ENCODE results near the gene RTN3.
"Not testable (repeated sequence)": the region's sequence is repeated elsewhere in the genome, so short reads cannot be mapped to it uniquely, and the experiment has no call there.

The RTN3 gene

DNA sequence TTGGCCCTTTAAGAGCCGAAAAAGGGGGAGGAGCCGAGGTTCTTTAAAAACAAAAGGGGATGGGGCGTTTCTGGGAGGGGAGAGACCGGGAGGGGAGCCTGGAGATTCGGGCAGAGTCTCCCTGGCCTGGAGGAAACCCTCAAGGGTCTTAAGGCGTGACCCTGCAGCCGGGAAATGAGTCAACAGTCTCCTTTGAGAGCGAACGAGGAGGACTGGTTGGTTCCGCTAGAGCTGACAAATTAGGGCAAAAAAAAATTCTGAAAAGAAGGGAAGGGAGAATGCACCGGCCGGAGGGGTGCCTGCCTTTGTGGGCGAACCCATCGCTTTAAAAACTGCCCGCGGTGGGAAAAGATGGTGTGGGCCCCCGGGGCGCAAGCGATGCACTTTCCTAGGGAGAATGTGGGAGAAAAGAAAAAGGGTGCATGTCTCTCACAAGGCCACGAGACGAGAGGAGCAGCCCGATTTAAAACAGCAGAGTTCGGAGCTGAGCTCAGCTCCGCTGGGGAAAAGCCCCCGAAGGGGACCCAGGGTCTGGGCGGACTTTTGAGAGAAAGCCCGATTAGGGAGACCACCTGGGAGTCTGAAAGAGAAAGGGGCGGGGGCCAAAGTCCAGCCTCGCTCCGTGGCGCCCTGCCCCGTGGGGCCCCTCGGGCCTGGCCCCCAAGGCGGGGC lies 86.4 kb downstream of the RTN3 start:
- Histone ChIP-seq H3K4me1 (ENCODE audit: control insufficient read depth, insufficient read depth, low read length) (peaks cover 36% of the 10 kb centered on the region), H3K36me3 (ENCODE audit: control insufficient read depth, insufficient read depth, low read length) (no peaks in the 10 kb centered on the region), H3K9me3 (ENCODE audit: control insufficient read depth, low read length) (no peaks in the 10 kb centered on the region), H3K9ac (ENCODE audit: low read length) (peak overlapping the region; percentile 65), H3K27me3 (ENCODE audit: control insufficient read depth, insufficient read depth, low read length) (peaks cover 24% of the 10 kb centered on the region), H3K4me3 (ENCODE audit: low read length) (peak overlapping the region; percentile 67)

DNA sequence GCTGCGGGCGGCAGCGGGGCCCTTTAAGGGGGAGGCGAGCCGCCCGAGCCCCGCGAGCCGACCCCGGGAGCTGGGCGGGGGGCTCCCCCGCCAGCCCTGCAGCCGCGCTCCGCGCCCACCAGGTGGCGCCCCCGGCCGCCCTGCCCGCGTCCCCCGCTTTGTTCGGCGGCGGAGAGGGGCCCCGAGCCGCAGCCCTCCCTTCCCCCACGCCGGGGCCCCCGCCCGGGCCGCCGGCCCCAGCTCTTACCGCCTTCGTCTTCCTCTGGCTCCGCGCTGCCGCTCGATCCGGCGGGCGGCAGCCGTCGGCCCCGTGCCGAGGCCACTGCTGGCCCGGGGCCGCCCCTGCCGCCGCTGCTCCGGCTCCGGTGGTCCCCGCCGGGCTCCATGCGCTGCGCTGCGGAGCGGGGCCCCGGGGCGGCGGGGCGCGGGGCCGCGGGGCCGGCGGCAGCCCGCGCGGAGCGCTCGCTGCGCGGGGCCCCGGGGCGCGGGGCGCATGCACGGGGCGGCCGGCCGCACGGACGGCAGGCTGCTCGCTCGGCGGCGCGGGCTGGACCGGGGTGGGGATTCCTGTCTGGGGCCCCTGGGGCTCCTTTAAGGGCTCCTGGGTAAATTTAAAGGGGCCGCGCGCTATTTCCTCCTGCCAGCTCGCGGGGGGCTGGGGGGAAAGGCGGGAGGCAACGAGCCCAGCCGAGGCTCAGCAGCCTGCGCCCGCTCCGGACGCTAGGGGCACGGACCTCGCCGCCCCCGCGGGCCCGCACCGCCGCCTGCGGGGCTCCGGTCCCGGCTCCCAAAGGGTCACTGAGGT lies 87.1 kb downstream of the RTN3 start, which contains the start of gene ZFTA:
Gene ZFTA (minus strand): TSS at position 539 of the 805 bp plus-strand sequence. CDS start 153 bp downstream, at position 386.
- Histone ChIP-seq H3K4me3 (ENCODE audit: low read length) (peak within 1 kb of the TSS; percentile 67), H3K4me1 (ENCODE audit: control insufficient read depth, insufficient read depth, low read length) (peaks cover 30% of the 10 kb centered on the region), H3K9ac (ENCODE audit: low read length) (peak within 1 kb of the TSS; percentile 65), H3K27me3 (ENCODE audit: control insufficient read depth, insufficient read depth, low read length) (peaks cover 20% of the 10 kb centered on the region), H3K36me3 (ENCODE audit: control insufficient read depth, insufficient read depth, low read length) (no peaks in the 10 kb centered on the region), H3K9me3 (ENCODE audit: control insufficient read depth, low read length) (no peaks in the 10 kb centered on the region)

DNA sequence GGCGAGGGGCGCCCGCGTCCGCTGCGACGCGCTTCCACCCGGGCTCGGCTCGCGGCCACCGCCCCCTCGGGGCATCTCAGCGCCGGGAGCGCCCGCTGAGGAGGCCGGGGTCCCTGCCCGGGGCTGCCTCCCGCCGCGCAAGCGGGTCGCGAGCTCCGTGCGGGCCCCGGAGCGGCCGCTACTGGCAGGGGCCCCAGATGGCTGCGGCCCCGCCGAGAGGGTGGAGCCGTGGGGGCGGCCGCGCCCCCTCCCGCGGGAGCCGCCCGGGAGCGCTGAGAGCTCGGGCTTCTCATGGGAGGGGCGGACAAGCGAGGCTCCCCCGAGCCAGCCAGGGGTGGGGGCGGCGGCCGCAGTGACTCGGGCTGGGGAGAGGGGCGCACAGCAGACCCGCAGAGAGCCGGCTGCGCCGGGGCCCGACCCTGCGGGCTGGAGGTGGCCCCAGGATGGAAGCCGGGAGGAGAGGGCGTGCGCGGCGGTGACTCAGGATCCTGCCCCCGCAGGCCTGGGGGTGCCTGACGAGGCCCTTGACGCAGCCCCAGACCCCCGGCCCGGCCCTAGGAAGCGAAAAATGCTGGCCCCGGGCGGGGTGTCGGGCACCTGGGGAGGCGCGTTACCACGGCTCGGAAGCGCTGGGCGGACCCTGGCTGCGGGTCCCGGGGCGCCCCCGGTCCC lies 87.9 kb downstream of the RTN3 start:
- Histone ChIP-seq H3K4me3 (ENCODE audit: low read length) (peak overlapping the region; percentile 4), H3K27me3 (ENCODE audit: control insufficient read depth, insufficient read depth, low read length) (peaks cover 17% of the 10 kb centered on the region), H3K4me1 (ENCODE audit: control insufficient read depth, insufficient read depth, low read length) (peaks cover 30% of the 10 kb centered on the region), H3K9ac (ENCODE audit: low read length) (peak overlapping the region; percentile 22), H3K9me3 (ENCODE audit: control insufficient read depth, low read length) (no peaks in the 10 kb centered on the region), H3K36me3 (ENCODE audit: control insufficient read depth, insufficient read depth, low read length) (no peaks in the 10 kb centered on the region)

DNA sequence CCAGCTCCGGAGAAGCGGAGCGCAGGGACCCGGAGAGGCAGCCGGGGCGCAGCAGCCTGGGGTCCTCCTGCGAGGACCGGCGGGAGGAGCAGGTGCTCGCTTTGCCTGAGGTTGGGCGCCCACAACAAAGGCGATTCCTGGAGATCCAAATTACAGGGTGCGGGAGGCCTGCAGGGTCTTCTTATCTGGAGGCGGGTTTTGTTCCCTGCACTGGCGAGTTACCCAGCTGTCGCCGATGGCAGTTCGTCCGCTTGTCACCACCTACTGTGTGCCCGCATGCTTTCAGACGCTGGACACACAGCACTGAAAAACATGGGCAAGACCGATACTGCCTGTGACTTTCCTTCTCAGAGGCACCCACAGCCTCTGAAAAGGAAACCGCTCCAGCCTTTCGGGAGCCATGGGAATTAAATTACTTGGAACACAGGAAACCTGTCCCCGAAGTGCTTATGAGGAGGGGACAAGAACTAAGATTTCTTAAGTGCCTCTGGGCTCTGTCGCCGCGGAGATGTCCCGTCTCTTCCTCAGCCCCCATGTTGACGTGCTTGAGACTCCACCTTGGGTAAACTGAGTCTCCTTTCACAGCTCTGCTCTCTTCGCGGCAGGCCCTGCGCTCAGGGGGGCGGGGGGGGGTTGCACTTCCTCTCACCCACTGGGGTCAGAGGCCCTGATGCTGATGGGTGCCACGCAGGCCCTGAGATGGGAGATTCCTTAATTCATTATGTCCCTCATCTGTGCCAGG lies 88.6 kb downstream of the RTN3 start:
- Histone ChIP-seq H3K4me3 (ENCODE audit: low read length) (no peak overlapping the region), H3K9ac (ENCODE audit: low read length) (peak overlapping the region; percentile 22), H3K9me3 (ENCODE audit: control insufficient read depth, low read length) (no peaks in the 10 kb centered on the region), H3K36me3 (ENCODE audit: control insufficient read depth, insufficient read depth, low read length) (no peaks in the 10 kb centered on the region), H3K4me1 (ENCODE audit: control insufficient read depth, insufficient read depth, low read length) (peaks cover 28% of the 10 kb centered on the region), H3K27me3 (ENCODE audit: control insufficient read depth, insufficient read depth, low read length) (peaks cover 17% of the 10 kb centered on the region)

DNA sequence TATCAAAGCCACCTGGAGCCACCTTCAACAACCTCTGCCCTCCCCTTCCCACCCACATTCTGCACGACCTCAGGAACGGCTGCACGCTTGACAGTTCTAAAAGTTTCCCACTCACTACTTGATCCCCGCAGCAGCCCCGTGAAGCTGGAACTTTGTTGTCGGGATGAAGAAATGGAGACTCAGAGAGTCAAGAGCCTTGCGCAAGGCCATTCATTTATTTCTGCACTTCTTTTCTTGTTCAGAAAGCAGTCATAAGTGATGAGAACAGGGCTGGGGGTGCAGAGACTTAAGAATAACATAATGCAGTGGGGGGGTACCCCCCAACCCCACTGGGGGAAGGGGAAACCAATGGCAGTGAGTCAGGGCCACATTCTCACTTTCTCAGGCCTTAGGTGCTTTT lies 89.5 kb downstream of the RTN3 start:
- Histone ChIP-seq H3K4me3 (ENCODE audit: low read length) (no peak overlapping the region), H3K27me3 (ENCODE audit: control insufficient read depth, insufficient read depth, low read length) (peaks cover 17% of the 10 kb centered on the region), H3K9me3 (ENCODE audit: control insufficient read depth, low read length) (no peaks in the 10 kb centered on the region), H3K36me3 (ENCODE audit: control insufficient read depth, insufficient read depth, low read length) (no peaks in the 10 kb centered on the region), H3K4me1 (ENCODE audit: control insufficient read depth, insufficient read depth, low read length) (peaks cover 20% of the 10 kb centered on the region), H3K9ac (ENCODE audit: low read length) (no peak overlapping the region)

DNA sequence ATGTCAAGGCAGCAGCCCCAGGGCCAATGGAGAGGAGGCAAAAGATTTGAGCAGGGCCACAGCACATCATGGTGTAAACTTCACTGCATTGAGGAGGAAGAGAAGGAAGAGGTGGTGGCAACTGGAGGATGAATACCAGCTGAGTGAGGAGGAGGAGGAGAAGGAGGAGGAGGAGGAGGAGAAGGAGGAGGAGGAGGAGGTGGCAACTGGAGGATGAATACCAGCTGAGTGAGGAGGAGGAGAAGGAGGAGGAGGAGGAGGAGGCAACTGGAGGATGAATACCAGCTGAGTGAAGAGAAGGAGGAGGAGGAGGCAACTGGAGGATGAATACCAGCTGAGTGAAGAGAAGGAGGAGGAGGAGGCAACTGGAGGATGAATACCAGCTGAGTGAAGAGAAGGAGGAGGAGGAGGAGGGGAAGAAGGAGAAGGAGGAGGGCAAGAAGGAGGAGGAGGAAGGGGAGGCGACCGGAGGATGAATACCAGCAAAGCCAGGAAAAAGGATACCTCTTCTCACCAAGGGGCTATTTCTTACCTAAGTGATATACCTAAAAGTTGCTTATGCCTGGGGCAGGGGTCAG lies 90.5 kb downstream of the RTN3 start:
- not testable (repeated sequence) for H3K4me3 ChIP-seq (ENCODE audit: low read length); H3K36me3 ChIP-seq (ENCODE audit: control insufficient read depth, insufficient read depth, low read length); H3K9ac ChIP-seq (ENCODE audit: low read length); H3K9me3 ChIP-seq (ENCODE audit: control insufficient read depth, low read length)
- Histone ChIP-seq H3K4me1 (ENCODE audit: control insufficient read depth, insufficient read depth, low read length) (peaks cover 16% of the 10 kb centered on the region), H3K27me3 (ENCODE audit: control insufficient read depth, insufficient read depth, low read length) (peaks cover 17% of the 10 kb centered on the region)

DNA sequence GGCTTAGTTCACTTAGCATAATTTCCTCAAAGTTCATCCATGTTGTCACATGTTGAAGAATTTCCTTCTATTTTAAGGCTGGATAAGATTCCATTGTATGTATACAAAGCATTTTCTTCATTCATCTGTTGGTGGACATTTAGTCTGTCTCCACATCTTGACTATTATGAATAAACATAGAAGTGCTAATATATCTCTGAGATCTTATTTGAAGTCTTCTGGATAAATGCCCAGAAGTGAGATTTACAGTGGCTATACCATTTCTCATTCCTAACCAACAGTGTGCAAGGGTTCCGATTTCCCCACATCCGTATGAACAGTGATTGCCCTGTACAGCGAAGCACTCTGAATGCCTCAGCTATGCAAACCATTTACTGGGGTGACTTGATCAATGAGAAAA lies 93.9 kb downstream of the RTN3 start:
- no peaks in the 10 kb centered on the region for H3K4me1 ChIP-seq (ENCODE audit: control insufficient read depth, insufficient read depth, low read length)
- H3K4me3 ChIP-seq (ENCODE audit: low read length) = no peak overlapping the region
- no peaks in the 10 kb centered on the region for H3K36me3 ChIP-seq (ENCODE audit: control insufficient read depth, insufficient read depth, low read length)
- no peak overlapping the region for H3K9ac ChIP-seq (ENCODE audit: low read length)
- peaks cover 8% of the 10 kb centered on the region for H3K27me3 ChIP-seq (ENCODE audit: control insufficient read depth, insufficient read depth, low read length)
- no peaks in the 10 kb centered on the region for H3K9me3 ChIP-seq (ENCODE audit: control insufficient read depth, low read length)

DNA sequence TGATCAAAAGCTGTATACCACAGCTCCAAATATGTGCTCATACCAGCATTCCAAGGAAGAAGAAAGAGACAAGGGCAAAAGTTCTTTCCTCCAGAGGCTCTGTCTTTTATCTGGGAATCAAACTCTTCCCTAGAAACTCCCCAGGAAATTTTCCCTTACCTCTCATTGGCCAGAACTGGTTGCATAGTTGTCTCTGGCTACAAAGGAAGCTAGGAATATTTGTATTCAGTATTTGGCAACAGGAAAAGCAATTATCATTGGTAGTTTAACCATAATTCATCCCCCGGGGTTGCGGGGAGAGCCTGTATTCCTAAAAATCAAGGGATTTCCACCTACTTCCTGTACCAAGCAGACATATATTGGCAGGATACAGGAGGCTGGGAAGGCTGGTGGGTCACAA lies 97.7 kb downstream of the RTN3 start:
- H3K4me1 ChIP-seq (ENCODE audit: control insufficient read depth, insufficient read depth, low read length) = no peaks in the 10 kb centered on the region
- no peaks in the 10 kb centered on the region for H3K9me3 ChIP-seq (ENCODE audit: control insufficient read depth, low read length)
- H3K9ac ChIP-seq (ENCODE audit: low read length) = no peak overlapping the region
- no peaks in the 10 kb centered on the region for H3K27me3 ChIP-seq (ENCODE audit: control insufficient read depth, insufficient read depth, low read length)
- H3K4me3 ChIP-seq (ENCODE audit: low read length) = no peak overlapping the region
- H3K36me3 ChIP-seq (ENCODE audit: control insufficient read depth, insufficient read depth, low read length) = no peaks in the 10 kb centered on the region

DNA sequence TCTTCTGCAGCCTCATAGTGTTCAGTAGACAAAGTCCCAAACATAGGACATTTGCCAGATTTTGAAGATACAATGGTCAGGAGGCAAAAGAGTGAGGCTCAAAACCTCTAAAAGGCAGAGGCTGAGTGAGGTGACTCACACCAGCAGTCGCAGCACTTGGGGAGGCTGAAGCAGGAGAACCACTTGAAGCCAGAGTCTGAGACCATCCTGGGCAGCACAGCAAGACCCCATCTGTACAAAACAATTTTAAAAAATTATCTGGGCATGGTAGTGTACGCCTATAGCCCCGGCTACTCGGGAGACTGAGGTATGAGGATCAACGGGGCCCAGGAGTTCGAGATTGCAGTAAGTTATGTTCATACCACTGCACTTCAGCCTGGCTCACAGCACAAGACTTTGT lies 101.4 kb downstream of the RTN3 start:
- no peak overlapping the region for H3K9ac ChIP-seq (ENCODE audit: low read length)
- H3K4me1 ChIP-seq (ENCODE audit: control insufficient read depth, insufficient read depth, low read length) = no peaks in the 10 kb centered on the region
- H3K36me3 ChIP-seq (ENCODE audit: control insufficient read depth, insufficient read depth, low read length) = no peaks in the 10 kb centered on the region
- no peak overlapping the region for H3K4me3 ChIP-seq (ENCODE audit: low read length)
- H3K9me3 ChIP-seq (ENCODE audit: control insufficient read depth, low read length) = no peaks in the 10 kb centered on the region
- H3K27me3 ChIP-seq (ENCODE audit: control insufficient read depth, insufficient read depth, low read length) = no peaks in the 10 kb centered on the region

DNA sequence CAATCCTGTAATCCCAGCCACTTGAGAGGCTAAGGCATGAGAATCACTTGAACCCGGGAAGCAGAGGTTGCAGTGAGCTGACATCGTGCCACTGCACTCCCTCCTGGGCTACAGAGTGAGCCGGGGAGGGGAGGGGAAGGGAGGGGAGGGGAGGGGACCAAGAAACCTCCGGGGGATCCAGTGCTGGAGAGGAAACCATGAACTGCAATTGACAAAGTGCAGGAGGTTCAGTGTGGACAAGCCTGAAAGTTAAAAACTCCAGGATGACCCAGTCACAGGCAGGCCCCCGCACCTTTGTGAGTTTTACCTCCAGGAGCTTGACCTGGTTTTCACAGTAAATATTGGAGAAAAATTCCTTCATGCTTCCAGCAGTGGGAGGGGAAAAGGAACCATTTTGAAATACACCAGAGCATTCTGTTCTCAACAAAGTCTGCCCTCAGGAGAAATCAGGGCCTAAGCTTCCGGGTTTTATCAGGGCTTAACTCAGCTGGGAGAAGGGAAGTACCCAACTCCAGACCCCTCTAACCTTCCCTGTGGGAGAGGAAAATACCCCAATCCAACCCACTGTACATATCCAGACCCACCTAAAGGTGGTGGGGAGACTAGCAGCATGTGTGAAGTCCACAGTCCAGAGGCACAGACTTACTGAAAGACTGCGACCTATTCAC lies 102.8 kb downstream of the RTN3 start:
- Histone ChIP-seq H3K9ac (ENCODE audit: low read length) (no peak overlapping the region), H3K4me1 (ENCODE audit: control insufficient read depth, insufficient read depth, low read length) (no peaks in the 10 kb centered on the region), H3K9me3 (ENCODE audit: control insufficient read depth, low read length) (no peaks in the 10 kb centered on the region), H3K27me3 (ENCODE audit: control insufficient read depth, insufficient read depth, low read length) (no peaks in the 10 kb centered on the region), H3K4me3 (ENCODE audit: low read length) (no peak overlapping the region), H3K36me3 (ENCODE audit: control insufficient read depth, insufficient read depth, low read length) (no peaks in the 10 kb centered on the region)

DNA sequence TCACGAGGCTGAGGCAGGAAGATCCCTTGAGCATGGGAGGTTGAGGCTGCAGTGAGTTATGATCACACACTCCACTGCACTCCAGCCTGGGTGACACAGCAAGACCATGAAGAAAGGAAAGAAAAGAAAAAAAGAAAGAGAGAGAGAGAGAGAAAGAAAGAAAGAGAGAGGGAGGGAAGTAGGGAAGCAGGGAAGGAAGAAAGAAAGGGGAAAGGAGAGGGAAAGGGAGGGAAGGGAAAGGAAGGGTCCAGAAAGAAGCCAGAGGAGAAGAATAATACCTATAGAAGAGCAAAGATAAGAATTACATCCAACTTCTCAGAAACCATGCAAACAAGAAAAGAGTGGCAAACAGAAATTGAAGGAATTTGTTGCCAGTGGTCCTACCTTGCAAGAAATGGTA lies 104.5 kb downstream of the RTN3 start:
- H3K4me1 ChIP-seq (ENCODE audit: control insufficient read depth, insufficient read depth, low read length) = no peaks in the 10 kb centered on the region
- H3K9me3 ChIP-seq (ENCODE audit: control insufficient read depth, low read length) = no peaks in the 10 kb centered on the region
- H3K4me3 ChIP-seq (ENCODE audit: low read length) = no peak overlapping the region
- H3K36me3 ChIP-seq (ENCODE audit: control insufficient read depth, insufficient read depth, low read length) = no peaks in the 10 kb centered on the region
- H3K9ac ChIP-seq (ENCODE audit: low read length) = no peak overlapping the region
- no peaks in the 10 kb centered on the region for H3K27me3 ChIP-seq (ENCODE audit: control insufficient read depth, insufficient read depth, low read length)

Measured in mucosa of stomach (tissue), 1 donor.